GM23338 (cell line): Measurements from ENCODE around the gene CLEC6A. TPM values are rescaled to one million over a fixed set of nuclear protein-coding genes. Genes with fewer than 3 reads are reported as not detected.
"Not testable (repeated sequence)": the region's sequence is repeated elsewhere in the genome, so short reads cannot be mapped to it uniquely, and the experiment has no call there.

Experiments used
- ATAC-seq: fragments of 200-7000 bp; cut with Tn5 transposase; 3 replicates; pipeline ENCODE4 v1.9.1; 2020
- DNase-seq: peaks from one replicate; pipeline ENCODE4 v3.0.0-alpha.2; 2015; ENCODE audit warnings: low spot score
- H2AFZ ChIP-seq: fragments of 200-600 bp; sonication (generic); 2 replicates; pipeline ENCODE4 v1.8.0; 2016; ENCODE audit warnings: antibody characterized with exemption, mild to moderate bottlenecking, moderate library complexity
- H3F3A ChIP-seq: fragments of 200-600 bp; sonication (generic); replicated peaks from 2 replicates; pipeline ENCODE4 v1.8.0; 2017; ENCODE audit warnings: antibody characterized with exemption, mixed run types, low read depth
- H3K27ac ChIP-seq: fragments of 200-600 bp; sonication (generic); 2 replicates; pipeline ENCODE4 v1.6.1; 2016; ENCODE audit warnings: low read depth
- H3K27me3 ChIP-seq: fragments of 200-600 bp; sonication (generic); 2 replicates; pipeline ENCODE4 v1.8.0; 2016; ENCODE audit warnings: mild to moderate bottlenecking, mixed run types, moderate library complexity; ENCODE audit not compliant: insufficient read depth
- H3K36me3 ChIP-seq: fragments of 200-600 bp; sonication (generic); 2 replicates; pipeline ENCODE4 v1.8.0; 2016; ENCODE audit warnings: mild to moderate bottlenecking; ENCODE audit not compliant: insufficient read depth
- H3K4me1 ChIP-seq: fragments of 200-600 bp; sonication (generic); 2 replicates; pipeline ENCODE4 v1.8.0; 2016; ENCODE audit warnings: mild to moderate bottlenecking, moderate library complexity; ENCODE audit not compliant: insufficient read depth
- H3K4me2 ChIP-seq: fragments of 200-600 bp; sonication (generic); 2 replicates; pipeline ENCODE4 v1.7.1; 2017; ENCODE audit warnings: mixed run types
- H3K4me3 ChIP-seq: fragments of 200-600 bp; sonication (generic); 2 replicates; pipeline ENCODE4 v1.6.1; 2016; ENCODE audit warnings: mixed run types
- H3K79me2 ChIP-seq: fragments of 200-600 bp; sonication (generic); replicated peaks from 2 replicates; pipeline ENCODE4 v1.8.0; 2017; ENCODE audit warnings: mild to moderate bottlenecking; ENCODE audit not compliant: insufficient read depth
- H3K9me2 ChIP-seq: fragments of 200-600 bp; sonication (generic); 2 replicates; pipeline ENCODE4 v1.8.0; 2017; ENCODE audit not compliant: insufficient read depth
- H4K20me1 ChIP-seq: fragments of 200-600 bp; sonication (generic); replicated peaks from 2 replicates; pipeline ENCODE4 v1.8.0; 2017; ENCODE audit warnings: mild to moderate bottlenecking; ENCODE audit not compliant: insufficient read depth
- H3K27ac Mint-ChIP-seq: 2 replicates; pipeline ENCODE4 v1.8.0; 2020; ENCODE audit warnings: inconsistent platforms, mild to moderate bottlenecking, moderate library complexity, mixed read lengths
- H3K27me3 Mint-ChIP-seq: 3 replicates; pipeline ENCODE4 v1.8.0; 2022; ENCODE audit warnings: low read depth, mild to moderate bottlenecking, moderate library complexity, mixed read lengths, inconsistent platforms; ENCODE audit not compliant: insufficient read depth, poor library complexity
- H3K36me3 Mint-ChIP-seq: 3 replicates; pipeline ENCODE4 v1.8.0; 2021; ENCODE audit warnings: low read depth, mild to moderate bottlenecking, inconsistent platforms, moderate library complexity, mixed read lengths
- H3K4me1 Mint-ChIP-seq: 3 replicates; pipeline ENCODE4 v1.8.0; 2020; ENCODE audit warnings: mild to moderate bottlenecking, inconsistent platforms, mixed read lengths
- H3K4me3 Mint-ChIP-seq: 3 replicates; pipeline ENCODE4 v1.8.0; 2021; ENCODE audit warnings: moderate library complexity, mild to moderate bottlenecking, inconsistent platforms, mixed read lengths
- H3K9me3 Mint-ChIP-seq: 3 replicates; pipeline ENCODE4 v1.8.0; 2020; ENCODE audit warnings: moderate library complexity, mild to moderate bottlenecking, inconsistent platforms, mixed read lengths
- CREB1 ChIP-seq: fragments of 250-450 bp; sonication (Bioruptor Pico); IDR thresholded peaks from 2 replicates; pipeline ENCODE4 v1.5.0; 2020; ENCODE audit warnings: low read depth, mild to moderate bottlenecking, moderate library complexity
- CTCF ChIP-seq, 2 experiments: fragments of 200-600 bp in 1 of 2; sonication (generic) in 1 of 2; conservative IDR thresholded peaks; 2 replicates each; pipeline versions ENCODE4 v1.5.1 to v1.6.1; 2016 to 2017; ENCODE audit warnings: antibody characterized with exemption in 2 of 2, low read depth in 2 of 2, mild to moderate bottlenecking in 2 of 2, moderate library complexity in 1 of 2
- ETS1 ChIP-seq: IDR thresholded peaks from 2 replicates; pipeline ENCODE4 v1.6.1; 2016; ENCODE audit warnings: antibody characterized with exemption
- EZH2 ChIP-seq: fragments of 200-600 bp; sonication (generic); IDR thresholded peaks from one replicate; pipeline ENCODE4 v1.8.0; 2017; ENCODE audit warnings: antibody characterized with exemption, mild to moderate bottlenecking, low read depth; ENCODE audit not compliant: unreplicated experiment
- NANOG ChIP-seq: IDR thresholded peaks from 2 replicates; pipeline ENCODE4 v1.6.1; 2016; ENCODE audit warnings: antibody characterized with exemption, borderline replicate concordance
- STAT1 ChIP-seq: IDR thresholded peaks from one replicate; pipeline ENCODE4 v1.6.1; 2016; ENCODE audit warnings: antibody characterized with exemption; ENCODE audit not compliant: unreplicated experiment
- ZNF114 ChIP-seq: fragments of 250-450 bp; sonication (Bioruptor Pico); IDR thresholded peaks from 2 replicates; pipeline ENCODE4 v1.5.0; 2020; ENCODE audit warnings: mild to moderate bottlenecking, moderate library complexity
- polyA plus RNA-seq: library from polyadenylated mRNA; unstranded; fragments of >200 nt; fragmentation: Nextera tagmentation; extraction: Ambion mirVana; gene quantifications from 2 replicates; pipeline ENCODE4 v1.2.1, GENCODE V29; 2016
- total RNA-seq: library from RNA; depleted of rRNA; stranded (reverse); fragments of >200 nt; shearing (Covaris generic); gene quantifications from 2 replicates; pipeline ENCODE4 v1.2.3, GENCODE V29; 2014

Gene CLEC6A
- total and polyA plus RNA-seq, 2 experiments from 2014 or later = not detected

GRCh38 chr12:8495671-8496070 is 39.9 kb downstream of the CLEC6A start:
- not testable (repeated sequence) for H3K4me3 ChIP-seq, DNase-seq, H3K9me2 ChIP-seq, H3K36me3 Mint-ChIP-seq, H3K4me3 Mint-ChIP-seq, H3K36me3 ChIP-seq, H3F3A ChIP-seq, H3K27me3 Mint-ChIP-seq, H3K9me3 Mint-ChIP-seq, H3K4me1 ChIP-seq, H3K79me2 ChIP-seq, ATAC-seq, H3K27ac Mint-ChIP-seq, H3K4me2 ChIP-seq, H4K20me1 ChIP-seq, H3K27ac ChIP-seq, H3K27me3 ChIP-seq
- peaks cover 21% of the 10 kb centered on the region for H3K4me1 Mint-ChIP-seq
- 0 out of 2 replicates have a peak overlapping the region, but pooled peaks have one; percentile 80 for H2AFZ ChIP-seq

- not testable (repeated sequence) for H3K27ac Mint-ChIP-seq, H3F3A ChIP-seq, H3K4me3 ChIP-seq, H3K4me3 Mint-ChIP-seq, H3K27me3 ChIP-seq, H3K4me1 ChIP-seq, H3K27ac ChIP-seq, H3K9me3 Mint-ChIP-seq, H3K36me3 ChIP-seq, H4K20me1 ChIP-seq, H3K9me2 ChIP-seq, H3K79me2 ChIP-seq, H3K4me2 ChIP-seq, H3K36me3 Mint-ChIP-seq, H3K27me3 Mint-ChIP-seq
- ATAC-seq (peak; percentile 38; the same call in 1 of the 3 replicates), DNase-seq (peak; percentile 17)
- peak overlapping the region; percentile 80; the same call in 1 of the 2 replicates for H2AFZ ChIP-seq
- peaks cover 21% of the 10 kb centered on the region for H3K4me1 Mint-ChIP-seq
Observed at GRCh38 chr12:8496074-8496473, 40.3 kb downstream of the CLEC6A start.

- Histone ChIP-seq H3K36me3 (no peaks in the 10 kb centered on the region), H3K27me3 (no peaks in the 10 kb centered on the region), H4K20me1 (no peaks in the 10 kb centered on the region), H3K4me1 (peaks cover 10% of the 10 kb centered on the region), H2AFZ (peak overlapping the region; percentile 80; the same call in 1 of the 2 replicates), H3K4me3 (no peak overlapping the region), H3K9me2 (no peaks in the 10 kb centered on the region), H3K79me2 (no peaks in the 10 kb centered on the region), H3K4me2 (no peak overlapping the region), H3F3A (no peaks in the 10 kb centered on the region), H3K27ac (no peak overlapping the region)
- no peak overlapping the region for H3K4me3 Mint-ChIP-seq
- no peak overlapping the region for H3K27ac Mint-ChIP-seq
- no peaks in the 10 kb centered on the region for H3K27me3 Mint-ChIP-seq
- DNase-seq = peak; percentile 49
- peaks cover 3% of the 10 kb centered on the region; the same call in 1 of the 3 replicates for H3K9me3 Mint-ChIP-seq
- 0 out of 3 replicates have a peak, but pooled peaks have one; percentile 28 for ATAC-seq
- TF ChIP-seq CREB1 = no peak
- TF ChIP-seq CTCF (conservative IDR thresholded peaks at IDR 0.05; ENCODE audit: low read depth in 2 of 2) = peak; percentile 52 to 58
- peaks cover 21% of the 10 kb centered on the region for H3K4me1 Mint-ChIP-seq
- H3K36me3 Mint-ChIP-seq = no peaks in the 10 kb centered on the region
Observed at GRCh38 chr12:8499616-8500015, 43.9 kb downstream of the CLEC6A start.

- no peak overlapping the region for H3K4me2 ChIP-seq
- H3K4me3 ChIP-seq = no peak overlapping the region
- H3K27me3 ChIP-seq = no peaks in the 10 kb centered on the region
- no peak overlapping the region for H3K27ac Mint-ChIP-seq
- no peak for DNase-seq
- TF ChIP-seq EZH2 = no peak
- TF ChIP-seq NANOG = no peak
- no peak for TF ChIP-seq ZNF114 (CRISPR knock-in tag)
- no peak for TF ChIP-seq ETS1
- no peak for TF ChIP-seq CREB1
- TF ChIP-seq STAT1 = no peak
- H3K4me1 ChIP-seq = peaks cover 3% of the 10 kb centered on the region
- no peaks in the 10 kb centered on the region for H3K9me2 ChIP-seq
- H3K27ac ChIP-seq = no peak overlapping the region
- no peak overlapping the region for H3K4me3 Mint-ChIP-seq
- H3K27me3 Mint-ChIP-seq = no peaks in the 10 kb centered on the region
- H3K36me3 Mint-ChIP-seq = no peaks in the 10 kb centered on the region
- no peaks in the 10 kb centered on the region for H3K9me3 Mint-ChIP-seq
- H3K36me3 ChIP-seq = no peaks in the 10 kb centered on the region
- H2AFZ ChIP-seq = no peak overlapping the region
- no peaks in the 10 kb centered on the region for H3F3A ChIP-seq
- no peak for ATAC-seq
- no peaks in the 10 kb centered on the region for H4K20me1 ChIP-seq
- H3K79me2 ChIP-seq = no peaks in the 10 kb centered on the region
- peaks cover 13% of the 10 kb centered on the region for H3K4me1 Mint-ChIP-seq
Observed at GRCh38 chr12:8501720-8502119, 46.0 kb downstream of the CLEC6A start.
